Stimulated activated CD8-positive, alpha-beta memory T cell treated with anti-CD3 and anti-CD28 coated beads, Interleukin-2, amount 100 ng/mL, for 1 hour (primary cell): ENCODE measurements around the gene NELFA.

Experiments
- DNase-seq, 2 donors: peaks; one replicate each; pipeline ENCODE4 v3.0.0-alpha.2; 2020; ENCODE audit warnings: low read depth in 2 of 2

NELFA gene

GRCh38 chr4:1964971-1965370 lies 43.8 kb downstream of the NELFA start:
- no peak for DNase-seq

DNA sequence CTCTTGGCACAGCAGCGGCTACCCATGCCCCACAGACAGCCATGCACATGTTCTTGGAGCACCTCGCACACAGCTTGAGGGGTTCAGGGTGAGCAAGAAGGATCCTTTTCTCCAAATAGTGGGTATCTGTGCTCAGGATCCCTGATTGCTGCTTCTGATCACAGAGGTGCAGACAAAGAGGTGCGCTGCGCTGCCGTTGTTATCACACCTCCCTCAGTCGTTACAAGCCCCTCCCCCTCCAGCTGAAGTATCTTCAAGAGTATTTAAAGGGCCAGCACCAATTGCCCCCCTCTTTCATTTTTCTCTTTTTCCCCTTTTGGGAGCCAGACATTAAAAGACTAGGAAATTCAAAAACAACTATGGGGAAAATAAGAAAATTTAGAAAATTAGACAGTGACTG lies 44.3 kb downstream of the NELFA start:
- no peak for DNase-seq

DNA sequence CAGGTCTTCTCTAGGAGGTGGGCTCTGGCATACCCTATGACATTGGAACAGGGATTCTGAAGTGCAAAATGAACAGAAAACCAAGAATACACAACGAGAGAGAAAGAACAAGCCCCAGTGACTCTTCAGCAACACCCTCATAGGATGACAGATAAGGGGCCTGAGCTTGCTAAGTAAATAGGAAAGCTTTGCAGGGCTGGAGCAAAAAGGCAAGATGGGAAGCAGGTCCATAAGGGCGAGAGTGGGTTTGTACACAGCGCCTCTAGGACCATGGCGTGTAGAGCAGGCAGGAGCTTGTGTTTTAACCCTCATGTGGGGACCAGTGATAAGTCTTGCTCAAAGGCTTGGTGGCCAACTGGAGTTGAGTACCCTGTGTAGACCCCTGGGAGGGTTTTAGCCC lies 45.8 kb downstream of the NELFA start:
- DNase-seq: no peak

GRCh38 chr4:1961563-1961962 lies 47.2 kb downstream of the NELFA start:
- DNase-seq: no peak

DNA sequence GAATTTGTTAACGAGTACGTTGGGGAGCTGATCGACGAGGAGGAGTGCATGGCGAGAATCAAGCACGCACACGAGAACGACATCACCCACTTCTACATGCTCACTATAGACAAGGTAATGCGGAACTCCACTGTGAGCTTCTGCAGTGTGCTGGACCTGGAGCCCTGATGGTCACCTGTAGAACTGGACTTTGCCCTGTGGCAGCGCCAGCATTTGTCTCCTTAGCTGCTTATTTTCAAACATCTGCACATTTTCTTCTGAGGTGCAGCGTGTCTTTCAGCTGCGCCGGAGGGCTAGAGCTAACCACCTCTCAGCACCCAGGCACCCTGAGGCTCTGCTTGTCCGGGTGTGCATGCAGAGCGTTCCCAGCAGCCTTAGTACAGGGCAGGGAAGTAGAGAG lies 47.7 kb downstream of the NELFA start:
- DNase-seq: no peak

GRCh38 chr4:1960170-1960825 lies 48.5 kb downstream of the NELFA start:
- DNase-seq: no peak

DNA sequence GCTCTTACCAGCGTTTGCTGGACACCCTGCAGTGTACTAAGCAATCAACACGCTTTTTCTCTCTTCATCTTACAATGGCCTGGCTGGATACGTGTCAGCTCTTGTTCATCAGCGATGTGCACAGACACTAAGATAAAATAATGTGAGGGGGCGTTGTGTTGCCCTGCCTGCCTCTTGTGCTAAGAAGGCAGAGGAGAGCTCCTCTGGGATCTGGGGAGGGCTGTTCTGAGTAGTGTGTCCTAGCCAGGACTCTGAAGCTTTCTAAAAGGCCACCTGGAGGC lies 49.7 kb downstream of the NELFA start:
- DNase-seq: no peak

DNA sequence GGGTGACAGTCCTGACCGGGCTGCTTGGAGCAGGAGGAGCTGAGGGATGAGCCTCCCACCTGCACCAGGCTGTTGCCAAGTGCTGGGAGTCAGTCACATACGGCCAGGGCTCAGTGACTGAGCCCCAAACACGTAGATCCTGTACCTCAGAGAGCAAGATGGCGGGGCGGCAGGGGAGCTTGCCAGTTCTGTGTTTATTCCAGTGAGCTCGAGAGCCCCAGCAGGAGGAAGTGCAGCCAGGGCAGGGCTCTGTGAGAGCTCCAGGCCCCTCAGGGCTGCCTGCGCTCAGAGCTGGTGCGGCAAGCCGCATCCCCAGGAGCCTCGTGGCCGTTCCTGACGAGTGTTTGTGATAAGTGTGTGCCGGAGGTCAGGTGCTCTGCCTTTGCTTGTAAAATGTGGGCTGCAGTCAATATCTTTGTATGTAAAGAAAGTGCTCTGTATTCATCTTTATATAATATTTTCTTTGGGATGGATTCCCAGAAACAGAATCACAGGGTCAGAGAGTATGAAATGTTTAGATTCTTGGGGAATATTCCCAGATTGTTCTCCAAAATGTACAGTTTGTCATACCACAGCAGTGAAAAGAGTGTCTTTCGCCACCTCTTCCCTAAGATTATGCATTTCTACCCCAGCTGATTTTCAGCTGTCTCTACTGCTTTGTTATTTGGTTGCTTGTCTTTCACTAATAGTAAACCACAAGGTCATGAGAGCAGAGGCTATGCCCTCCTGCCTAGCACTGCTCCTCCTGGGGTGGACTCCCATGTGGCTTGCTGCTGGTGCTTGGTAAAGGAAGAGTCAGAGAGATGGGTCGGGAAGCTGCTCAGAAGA lies 50.3 kb downstream of the NELFA start:
- no peak for DNase-seq

DNA sequence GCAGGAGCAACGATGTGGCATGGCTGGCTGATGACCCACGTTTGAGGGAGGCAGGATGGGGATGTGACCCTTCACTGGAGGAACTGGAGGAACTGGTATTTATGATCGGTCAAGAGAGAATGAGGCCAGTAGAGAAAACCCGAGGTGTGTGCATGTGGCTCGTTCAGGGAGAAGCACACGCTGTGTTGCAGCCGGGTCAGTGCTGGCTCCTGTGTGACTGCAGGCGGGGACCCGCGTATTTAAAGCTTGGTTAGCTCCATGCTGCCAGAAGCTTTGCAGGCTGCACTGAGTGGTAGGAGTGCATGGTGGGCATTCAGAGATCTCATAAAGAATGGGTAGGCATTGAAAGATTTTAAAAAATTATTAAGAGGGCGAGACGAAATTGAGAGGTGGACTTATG lies 52.1 kb downstream of the NELFA start:
- no peak for DNase-seq

DNA sequence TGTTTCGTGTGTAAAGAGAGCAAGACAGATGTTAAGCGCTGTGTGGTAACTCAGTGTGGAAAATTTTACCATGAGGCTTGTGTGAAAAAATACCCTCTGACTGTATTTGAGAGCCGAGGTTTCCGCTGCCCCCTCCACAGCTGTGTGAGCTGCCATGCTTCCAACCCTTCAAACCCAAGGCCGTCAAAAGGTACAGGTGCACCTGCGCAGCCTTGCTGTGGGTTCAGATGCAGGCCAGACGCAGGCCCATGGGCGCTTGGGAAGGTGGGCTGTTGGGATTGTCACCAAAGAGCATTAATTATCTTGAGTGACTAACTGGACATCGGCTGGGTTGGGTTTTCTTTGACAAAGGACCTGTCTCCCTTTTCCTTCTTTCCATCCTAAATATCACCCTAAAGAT lies 55.4 kb downstream of the NELFA start:
- DNase-seq: no peak

- DNase-seq: no peak
Measured at GRCh38 chr4:1952719-1953118, 56.1 kb downstream of the NELFA start.

DNA sequence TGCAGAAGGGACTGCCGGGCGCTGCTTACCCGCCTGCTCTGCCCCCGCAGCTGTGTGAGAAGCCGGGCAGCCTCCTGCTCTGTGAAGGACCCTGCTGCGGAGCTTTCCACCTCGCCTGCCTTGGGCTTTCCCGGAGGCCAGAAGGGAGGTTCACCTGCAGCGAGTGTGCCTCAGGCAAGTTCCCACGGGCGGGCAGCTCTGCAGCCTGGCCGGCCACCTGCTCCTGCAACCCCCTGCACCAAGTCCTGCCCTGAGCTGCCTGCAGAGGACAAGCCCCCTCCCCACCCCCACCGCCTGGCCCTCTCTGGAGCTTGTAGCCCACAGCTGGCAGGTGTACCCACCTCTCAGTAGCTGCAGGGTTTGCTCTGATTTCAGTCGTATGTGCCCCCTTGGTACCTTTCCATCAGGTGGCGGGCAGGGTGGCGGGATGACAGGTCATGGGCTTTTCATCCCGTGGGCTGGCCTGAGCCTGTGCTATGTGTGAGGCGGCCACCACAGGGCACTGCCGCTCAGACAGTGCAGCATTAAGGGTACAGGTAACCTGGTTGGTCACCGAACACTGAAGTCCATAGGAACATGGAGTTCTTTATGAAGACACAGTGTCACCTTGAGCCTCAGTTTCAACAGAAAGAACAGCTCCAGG lies 56.6 kb downstream of the NELFA start:
- DNase-seq: no peak

DNA sequence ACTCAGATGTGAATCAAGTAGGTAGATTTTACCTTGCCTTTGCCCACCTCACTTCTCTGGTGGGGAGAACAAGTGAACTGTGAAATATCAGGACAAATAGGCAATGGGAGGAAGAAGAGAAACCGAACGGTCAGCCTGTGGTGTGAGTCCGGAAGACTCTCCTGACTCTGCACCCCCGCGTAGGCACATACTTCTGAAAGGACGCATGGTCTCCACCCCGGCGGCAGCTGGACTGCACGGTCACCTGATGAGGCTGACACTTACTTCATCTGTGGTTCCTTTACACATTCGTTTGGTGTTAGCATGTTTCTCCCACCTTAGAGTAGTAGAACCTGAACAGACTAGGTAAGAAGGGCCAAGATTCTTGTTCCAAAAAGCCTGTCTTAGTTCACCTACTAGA lies 58.4 kb downstream of the NELFA start:
- DNase-seq: no peak

DNA sequence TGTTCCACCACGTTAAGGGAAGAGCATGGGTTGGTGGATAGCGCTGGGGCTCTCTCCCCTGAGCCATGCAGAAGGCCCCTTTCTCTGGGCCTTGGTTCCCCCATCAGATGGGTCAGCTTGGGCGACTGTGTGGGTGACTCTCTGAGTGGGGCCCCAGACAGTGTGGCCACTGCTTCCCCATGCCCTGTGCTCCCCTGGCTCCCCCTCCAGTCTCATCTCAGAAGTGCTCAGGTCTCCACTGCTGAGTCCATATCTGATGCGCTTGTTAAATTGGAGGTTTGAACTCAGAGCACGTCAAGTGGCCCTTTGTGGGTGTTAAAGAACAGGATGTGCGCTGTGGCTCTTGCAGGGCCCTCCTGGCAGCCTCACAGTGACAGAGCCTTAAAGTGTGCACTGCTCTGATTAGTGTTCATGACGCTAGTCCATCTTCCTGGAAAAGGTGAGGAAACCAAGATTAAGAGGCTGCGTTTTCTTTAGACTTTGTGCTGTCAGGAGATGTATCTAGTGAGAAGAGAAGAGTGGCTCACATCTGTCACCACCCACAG lies 59.8 kb downstream of the NELFA start:
- no peak for DNase-seq

DNA sequence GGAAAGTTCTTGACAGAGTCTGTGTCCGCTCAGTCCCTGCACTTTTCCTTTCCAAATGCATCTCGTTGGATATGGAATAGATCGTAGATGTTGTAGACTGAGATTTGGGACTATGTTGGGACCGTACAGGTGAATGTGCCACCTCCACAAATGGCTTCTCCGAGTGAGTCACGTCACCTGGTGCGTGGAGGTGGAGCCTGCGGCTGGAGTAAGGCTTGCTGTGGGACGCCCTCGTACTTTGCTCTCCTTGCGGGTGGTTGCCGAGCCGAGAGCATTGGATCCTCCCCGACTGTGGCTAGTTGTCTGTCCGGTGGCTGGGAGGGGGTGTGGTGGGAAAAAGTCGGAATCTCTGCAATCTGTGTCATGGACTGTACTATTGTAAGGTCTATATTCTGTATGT lies 60.5 kb downstream of the NELFA start:
- no peak for DNase-seq

DNA sequence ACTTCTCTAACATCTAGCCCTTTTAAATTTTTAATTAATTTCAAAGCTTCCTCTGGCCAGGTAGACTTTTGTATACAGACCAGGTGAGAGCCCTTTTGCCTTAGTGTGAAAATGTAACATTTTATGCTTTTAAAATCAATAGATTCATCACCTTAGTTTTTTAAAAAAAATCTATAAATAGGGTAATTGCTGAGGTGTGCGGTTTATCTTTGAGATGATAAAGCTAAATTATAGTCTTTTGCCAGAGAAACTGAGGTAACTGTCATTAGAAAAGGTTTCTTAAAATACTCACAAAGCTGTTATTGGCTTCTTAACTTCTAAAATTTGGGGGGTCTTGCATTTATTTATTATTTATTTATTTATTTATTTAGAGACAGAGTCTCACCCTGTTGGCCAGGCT lies 62.9 kb downstream of the NELFA start:
- DNase-seq: no peak

GRCh38 chr4:1945124-1945895 lies 63.5 kb downstream of the NELFA start:
- no peak for DNase-seq

DNA sequence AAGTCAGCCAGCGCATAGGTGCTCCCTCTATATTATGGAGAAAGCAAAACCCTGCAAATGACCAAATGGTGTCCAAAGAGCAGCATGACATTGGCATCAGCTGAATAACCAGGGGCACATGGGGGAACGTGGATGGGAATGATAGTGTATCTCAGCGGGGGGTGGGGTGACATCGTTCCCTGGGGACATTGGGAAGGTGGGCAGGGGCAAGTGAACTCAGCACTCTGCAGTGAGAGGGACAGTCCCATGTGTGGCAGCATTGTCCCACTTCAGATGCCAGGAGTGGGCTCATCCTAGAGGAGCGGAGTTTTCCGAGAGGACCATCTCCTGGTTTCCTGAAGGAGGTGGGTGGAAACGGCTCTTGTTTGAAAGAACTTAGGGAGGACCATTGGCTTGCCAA lies 64.8 kb downstream of the NELFA start:
- DNase-seq: no peak

DNA sequence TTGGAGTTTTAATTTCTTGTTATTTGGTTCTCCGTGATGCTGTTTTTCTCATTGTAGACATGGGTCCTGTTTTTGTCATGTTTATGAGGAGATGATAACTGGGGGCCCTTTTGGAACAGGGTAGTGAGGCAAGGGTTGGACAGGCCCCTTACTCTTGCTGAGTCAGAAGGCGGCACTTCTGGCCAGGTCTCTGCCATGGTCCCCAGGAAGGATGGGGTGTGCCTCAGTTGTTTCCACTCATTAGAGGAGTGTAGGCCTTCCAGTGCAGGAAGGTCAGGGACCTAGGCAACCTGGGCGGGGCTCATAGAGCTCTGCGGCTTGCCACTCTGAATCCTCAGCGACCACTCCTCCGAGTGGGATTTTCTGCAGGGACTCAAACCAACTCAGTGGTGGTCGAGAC lies 68.2 kb downstream of the NELFA start:
- no peak for DNase-seq

DNA sequence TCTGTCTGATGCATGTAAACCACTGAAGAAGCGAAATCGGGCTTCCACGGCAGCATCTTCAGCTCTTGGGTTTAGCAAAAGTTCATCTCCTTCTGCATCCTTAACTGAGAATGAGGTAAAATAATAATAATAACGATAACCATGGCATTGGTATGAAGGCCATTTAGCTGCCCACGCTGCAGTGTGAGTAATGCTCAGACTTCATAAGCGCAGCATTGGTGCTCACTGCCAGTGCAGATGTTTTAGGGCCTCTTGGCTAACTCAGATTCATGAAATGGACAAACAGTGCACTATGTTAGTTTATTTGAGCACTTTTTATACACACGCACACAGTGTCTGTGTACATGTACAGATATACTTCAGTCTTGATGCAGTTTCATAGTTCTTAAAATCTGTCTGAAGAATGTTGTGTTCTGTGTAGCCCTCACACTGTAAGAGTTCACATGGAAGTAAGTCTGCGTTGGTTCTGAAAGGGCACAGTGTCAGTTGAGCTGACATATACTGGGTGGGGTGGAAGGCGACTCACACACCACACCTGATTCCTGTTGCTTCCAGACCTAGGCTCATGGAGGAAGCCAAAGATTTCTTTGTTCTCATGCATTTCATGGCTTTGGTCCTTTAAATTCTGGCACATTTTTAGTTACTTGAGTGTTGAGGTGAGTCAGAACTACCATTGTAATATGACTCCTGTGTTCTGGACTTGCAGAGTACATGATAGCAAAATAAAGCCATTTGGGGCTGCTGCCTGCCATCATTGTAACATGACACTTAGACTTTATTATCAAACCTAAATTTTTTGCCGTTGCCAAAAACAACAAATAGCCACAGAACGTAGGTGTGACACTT lies 68.9 kb downstream of the NELFA start:
- no peak for DNase-seq

GRCh38 chr4:1938027-1938426 lies 70.7 kb downstream of the NELFA start:
- DNase-seq: no peak
